Heart right ventricle (tissue), 16 donors: Measurements from ENCODE around the gene GPR183. TPM values are rescaled to one million over a fixed set of nuclear protein-coding genes. Genes with fewer than 3 reads are reported as not detected.
A peak's percentile ranks its signal among the peaks of the same experiment; 100 is the strongest.

Source experiments
- ATAC-seq, 8 donors: fragments of 200-7000 bp; cut with Tn5 transposase; one replicate each; pipeline ENCODE4 v1.9.1; 2020; ENCODE audit warnings: mild to moderate bottlenecking in 8 of 8, moderate library complexity in 8 of 8, moderate number of reproducible peaks in 1 of 8
- DNase-seq, 2 donors: peaks; one replicate each; pipeline ENCODE4 v3.0.0-alpha.2; 2020
- H3K27ac ChIP-seq, 10 donors: fragments of 200-600 bp; sonication (generic) in 2 of 10; one replicate each; pipeline versions ENCODE4 v1.5.0 to v1.8.0; 2020 to 2022; ENCODE audit warnings: mild to moderate bottlenecking in 3 of 10
- H3K27me3 ChIP-seq, 7 donors: fragments of 200-600 bp; one replicate each; pipeline ENCODE4 v1.8.0; 2021 to 2022; ENCODE audit warnings: mild to moderate bottlenecking in 2 of 7
- H3K36me3 ChIP-seq, 9 donors: fragments of 200-600 bp; sonication (generic) in 1 of 9; one replicate each; pipeline versions ENCODE4 v1.5.0 to v1.8.0; 2020 to 2022; ENCODE audit warnings: mild to moderate bottlenecking in 2 of 9
- H3K4me1 ChIP-seq, 9 donors: fragments of 200-600 bp; sonication (generic) in 1 of 9; one replicate each; pipeline versions ENCODE4 v1.5.0 to v1.8.0; 2020 to 2022; ENCODE audit warnings: mild to moderate bottlenecking in 4 of 9
- H3K4me3 ChIP-seq, 10 donors: fragments of 200-600 bp; sonication (generic) in 2 of 10; one replicate each; pipeline versions ENCODE4 v1.5.0 to v1.8.0; 2020 to 2022; ENCODE audit warnings: mild to moderate bottlenecking in 7 of 10, moderate library complexity in 2 of 10
- H3K9me3 ChIP-seq, 11 donors: fragments of 200-600 bp in 10 of 11; sonication (generic) in 2 of 11; one replicate each; pipeline versions ENCODE4 v1.5.0 to v1.8.0; 2013 to 2022; ENCODE audit warnings: mild to moderate bottlenecking in 2 of 11, control low read depth in 1 of 11, moderate library complexity in 1 of 11
- CTCF ChIP-seq, 9 donors: fragments of 200-600 bp; sonication (generic) in 2 of 9; IDR thresholded peaks; one replicate each; pipeline versions ENCODE4 v1.5.0 to v1.8.0; 2021 to 2022; ENCODE audit warnings: antibody characterized with exemption in 9 of 9, mild to moderate bottlenecking in 5 of 9, moderate library complexity in 1 of 9
- WGBS, 2 donors: extraction: QIAGEN DNeasy Blood & Tissue Kit; methylation state at CpG; one replicate each; pipeline ENCODE4 v1.1.7; 2013; ENCODE audit warnings: inconsistent platforms in 1 of 2; 5-methylcytosine and 5-hydroxymethylcytosine counted together
- intact Hi-C, 10 donors: fragments of 100-400 bp; cut with DNase I; formaldehyde crosslinking; loops; one replicate each; pipeline versions ENCODE4 v1.11.1 to v1.14.2; 2022
- polyA plus RNA-seq, 2 donors: library from polyadenylated mRNA; stranded (reverse); fragments of 200-250 nt; gene quantifications; one replicate each; pipeline ENCODE4 v1.2.3, GENCODE V29; 2013
- total RNA-seq, 10 donors: library from RNA; stranded (reverse); fragmentation: NEBNext Ultra II Directional in 3 of 10; extraction: Animal tissue kit (Norgen Biotek cat#: 25700) in 3 of 10; gene quantifications; one replicate each; pipeline versions ENCODE4 v1.2.1 to v1.2.4, GENCODE V29; 2021 to 2023
- donor health status: Arrhythmogenic right ventricular cardiomyopathy.
- donor health status: ischemic (EF 13 %, LVEDD 7.1; RV severe dilation, severe dysfunction).
- donor health status: healthy with polysubstance abuse.
- donor health status: DM: no; HTN: yes; CAD: no.
- donor health status: DM: no; HTN: no; CAD: no.
- donor health status: ischemic (EF 25% LVEDD 6.9; RV normal size, moderate dysfunction).
- donor health status: ischemic (EF 25% LVEDD 5.7; RV mildly dilated, moderate dysfunction).
- donor health status: healthy.
- donor health status: DM: yes; HTN: yes; CAD: no.
- donor health status: Ischemic cardiomyopathy.
- donor health status: ischemic (EF 35%, LVEDD 5.7; RV mildly dilated, moderate dysfunction).
- donor health status: nonischemic (EF 11% LVEDD 7.7; RV severe dilation, severe dysfunction).
- donor health status: DM: yes; HTN: yes; CAD: no.
- donor health status: PGD.
- donor health status: ischemic (EF 29% LVEDD 5.4; RV normal size, mild dysfunction).
- donor health status: nonischemic (EF 23%, LVEDD 6.1; RV moderate dilation, normal function).

Gene GPR183
- total and polyA plus RNA-seq, 12 donors = 0.49 to 8.6 (median 2.0) TPM

GRCh38 chr13:99339230-99339721 is 32.1 kb upstream of the GPR183 start:
- Histone ChIP-seq H3K4me3 (no peak overlapping the region), H3K9me3 (no peaks in the 10 kb centered on the region), H3K4me1 (peaks cover 0 to 25% (median 4%) of the 10 kb centered on the region in 9 donors), H3K27me3 (no peaks in the 10 kb centered on the region), H3K27ac (peak overlapping the region in 1 of 10 donors; percentile 32), H3K36me3 (peaks cover 0 to 66% (median 35%) of the 10 kb centered on the region in 9 donors)
- intact Hi-C loops = no loop called here
- WGBS, 2 donors = 72 to 83% methylated on average over 5 of the region's 5 CpGs
- no peak for TF ChIP-seq CTCF (IDR thresholded peaks at IDR 0.05)
- ATAC-seq = peak in 6 of 8 donors; percentile 43 to 79 (median 67)
- no peak for DNase-seq

- no peaks in the 10 kb centered on the region for H3K27me3 ChIP-seq
- no peak for TF ChIP-seq CTCF (IDR thresholded peaks at IDR 0.05)
- DNase-seq (no peak), ATAC-seq (peak in 3 of 8 donors; percentile 25 to 31 (median 29))
- intact Hi-C loops = no loop called here
- H3K4me1 ChIP-seq = peaks cover 0 to 33% (median 4%) of the 10 kb centered on the region in 9 donors
- peaks cover 0 to 33% (median 10%) of the 10 kb centered on the region in 9 donors for H3K36me3 ChIP-seq
- no peak overlapping the region for H3K27ac ChIP-seq
- no peaks in the 10 kb centered on the region for H3K9me3 ChIP-seq
- H3K4me3 ChIP-seq = no peak overlapping the region
- 90 to 96% methylated on average over 4 of the region's 4 CpGs for WGBS, 2 donors
These were observed 28.4 kb upstream of the GPR183 start for GRCh38 chr13:99335603-99336002.

- no peak for TF ChIP-seq CTCF (IDR thresholded peaks at IDR 0.05)
- H3K27me3 ChIP-seq = no peaks in the 10 kb centered on the region
- H3K9me3 ChIP-seq = no peaks in the 10 kb centered on the region
- H3K4me1 ChIP-seq = peaks cover 0 to 28% (median 4%) of the 10 kb centered on the region in 9 donors
- intact Hi-C loops = no loop called here
- 98 to 100% methylated on average over 2 of the region's 2 CpGs for WGBS, 2 donors
- H3K36me3 ChIP-seq = peaks cover 0 to 28% (median 5%) of the 10 kb centered on the region in 9 donors
- ATAC-seq (no peak), DNase-seq (no peak)
- H3K27ac ChIP-seq = no peak overlapping the region
- no peak overlapping the region for H3K4me3 ChIP-seq
These were observed 27.9 kb upstream of the GPR183 start for GRCh38 chr13:99335087-99335486.

- Histone ChIP-seq H3K27ac (no peak overlapping the region), H3K9me3 (no peaks in the 10 kb centered on the region), H3K27me3 (no peaks in the 10 kb centered on the region), H3K4me1 (peaks cover 0 to 19% (median 4%) of the 10 kb centered on the region in 9 donors), H3K4me3 (no peak overlapping the region), H3K36me3 (peaks cover 0 to 28% (median 8%) of the 10 kb centered on the region in 9 donors)
- TF ChIP-seq CTCF (IDR thresholded peaks at IDR 0.05) = no peak
- ATAC-seq (no peak), DNase-seq (no peak)
- 94 to 97% methylated on average over 3 of the region's 3 CpGs for WGBS, 2 donors
- intact Hi-C loops = no loop called here
These were observed 27.0 kb upstream of the GPR183 start for GRCh38 chr13:99334221-99334620.
